GM10266 (cell line): ENCODE data around the gene DELE1.
A peak's percentile ranks its signal among the peaks of the same experiment; 100 is the strongest.

Experiments used
- DNase-seq: peaks from one replicate; pipeline ENCODE4 v3.0.0; 2012; ENCODE audit errors: extremely low spot score
- TF ChIP-seq, protein P1 (sequence below): IDR thresholded peaks from 2 replicates; pipeline ENCODE4 v1.5.1; 2012; ENCODE audit warnings: mild to moderate bottlenecking, low read depth; ENCODE audit not compliant: control insufficient read depth, insufficient read depth; ENCODE audit errors: missing control alignments

The DELE1 gene

DNA sequence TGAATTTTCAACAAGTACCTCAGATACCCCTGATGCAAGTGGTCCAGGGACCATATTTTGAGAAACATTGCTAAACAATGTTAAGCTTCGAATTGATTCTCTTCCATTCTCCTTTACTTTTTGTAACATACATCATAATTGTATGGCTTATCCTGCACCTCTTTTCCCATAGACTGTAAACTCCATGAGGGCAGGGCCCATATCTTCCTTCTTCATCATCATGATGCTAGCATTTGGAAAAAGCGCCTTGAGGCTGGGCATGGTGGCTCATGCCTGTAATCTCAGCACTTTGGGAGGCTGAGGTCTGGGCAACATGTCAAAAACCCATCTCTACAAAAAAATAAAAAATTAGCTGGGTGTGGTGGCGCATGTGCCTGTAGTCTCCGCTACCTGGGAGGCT is 14.5 kb upstream of the DELE1 start:
- no peak for DNase-seq
- TF ChIP-seq, protein P1, sequence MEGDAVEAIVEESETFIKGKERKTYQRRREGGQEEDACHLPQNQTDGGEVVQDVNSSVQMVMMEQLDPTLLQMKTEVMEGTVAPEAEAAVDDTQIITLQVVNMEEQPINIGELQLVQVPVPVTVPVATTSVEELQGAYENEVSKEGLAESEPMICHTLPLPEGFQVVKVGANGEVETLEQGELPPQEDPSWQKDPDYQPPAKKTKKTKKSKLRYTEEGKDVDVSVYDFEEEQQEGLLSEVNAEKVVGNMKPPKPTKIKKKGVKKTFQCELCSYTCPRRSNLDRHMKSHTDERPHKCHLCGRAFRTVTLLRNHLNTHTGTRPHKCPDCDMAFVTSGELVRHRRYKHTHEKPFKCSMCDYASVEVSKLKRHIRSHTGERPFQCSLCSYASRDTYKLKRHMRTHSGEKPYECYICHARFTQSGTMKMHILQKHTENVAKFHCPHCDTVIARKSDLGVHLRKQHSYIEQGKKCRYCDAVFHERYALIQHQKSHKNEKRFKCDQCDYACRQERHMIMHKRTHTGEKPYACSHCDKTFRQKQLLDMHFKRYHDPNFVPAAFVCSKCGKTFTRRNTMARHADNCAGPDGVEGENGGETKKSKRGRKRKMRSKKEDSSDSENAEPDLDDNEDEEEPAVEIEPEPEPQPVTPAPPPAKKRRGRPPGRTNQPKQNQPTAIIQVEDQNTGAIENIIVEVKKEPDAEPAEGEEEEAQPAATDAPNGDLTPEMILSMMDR: no peak

DNA sequence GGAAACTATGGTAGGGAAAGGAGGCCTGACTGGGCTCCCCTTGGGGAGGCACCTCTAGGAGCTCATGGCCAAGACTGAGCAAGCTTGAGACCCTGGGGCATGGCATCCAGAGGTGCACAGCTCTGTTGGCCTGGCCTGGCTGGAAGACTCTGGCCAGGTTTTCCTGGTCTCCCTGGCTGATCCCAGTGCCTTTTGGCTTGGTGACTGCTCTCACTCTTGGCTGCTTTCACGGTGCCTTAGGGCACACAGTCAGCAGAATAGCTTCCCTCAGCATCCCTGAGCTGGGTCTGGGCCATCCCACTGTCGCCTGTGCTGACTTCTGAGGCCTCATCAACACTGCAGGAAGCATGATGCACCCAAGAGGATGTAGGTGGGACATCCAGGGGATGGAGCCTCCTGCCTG is 13.4 kb upstream of the DELE1 start:
- TF ChIP-seq, protein P1: no peak
- no peak for DNase-seq

GRCh38 chr5:141913560-141914198 is 10.0 kb upstream of the DELE1 start:
- no peak for DNase-seq
- TF ChIP-seq, protein P1: no peak

DNA sequence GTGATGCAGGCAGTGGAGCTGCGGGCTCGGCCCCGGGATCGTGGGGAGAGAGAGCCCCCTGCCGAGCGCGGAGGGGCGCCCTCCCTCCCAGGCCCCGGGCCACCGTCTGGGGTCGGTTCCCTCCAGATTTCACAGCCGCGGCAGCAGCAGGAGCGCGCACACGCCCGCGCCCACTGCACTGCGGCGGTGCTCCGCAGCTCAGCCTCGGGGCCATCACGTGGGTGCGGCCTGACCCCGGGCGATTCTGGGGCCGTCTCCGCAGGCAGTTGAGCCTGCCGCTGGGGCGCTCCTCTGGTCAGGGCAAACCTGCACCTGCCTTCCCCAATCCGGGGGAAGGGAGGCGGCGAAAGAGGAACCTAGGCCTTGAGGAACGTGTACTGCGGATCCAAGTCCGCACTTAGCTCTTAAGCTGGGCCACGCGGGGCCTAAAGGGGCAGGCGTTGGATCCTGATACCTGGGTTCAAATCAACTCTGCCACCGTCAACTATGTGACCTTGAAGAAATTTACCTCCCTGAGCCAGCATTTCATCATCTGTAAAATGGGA is 9.4 kb upstream of the DELE1 start:
- TF ChIP-seq, protein P1: peak; percentile 23
- peak; percentile 44 for DNase-seq

DNA sequence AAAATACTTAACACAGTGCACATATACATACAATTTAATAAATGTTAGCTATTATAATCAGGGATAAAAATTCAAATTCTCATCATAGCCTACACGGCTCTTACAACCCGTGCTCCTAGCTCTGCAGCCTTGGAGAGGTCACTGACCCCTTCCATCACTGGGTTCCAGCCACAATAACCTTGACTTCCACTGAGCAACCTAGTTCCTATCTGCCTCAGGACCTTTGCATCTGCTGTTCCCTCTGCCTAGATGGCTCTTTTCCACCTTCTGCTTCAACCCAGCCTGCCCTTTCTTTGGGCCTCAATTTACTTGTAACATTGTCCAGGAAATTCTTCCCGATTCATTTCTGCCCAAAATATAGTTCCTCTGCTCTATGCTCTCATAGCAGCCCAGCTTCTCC is 8.9 kb upstream of the DELE1 start:
- no peak for DNase-seq
- TF ChIP-seq, protein P1: no peak

DNA sequence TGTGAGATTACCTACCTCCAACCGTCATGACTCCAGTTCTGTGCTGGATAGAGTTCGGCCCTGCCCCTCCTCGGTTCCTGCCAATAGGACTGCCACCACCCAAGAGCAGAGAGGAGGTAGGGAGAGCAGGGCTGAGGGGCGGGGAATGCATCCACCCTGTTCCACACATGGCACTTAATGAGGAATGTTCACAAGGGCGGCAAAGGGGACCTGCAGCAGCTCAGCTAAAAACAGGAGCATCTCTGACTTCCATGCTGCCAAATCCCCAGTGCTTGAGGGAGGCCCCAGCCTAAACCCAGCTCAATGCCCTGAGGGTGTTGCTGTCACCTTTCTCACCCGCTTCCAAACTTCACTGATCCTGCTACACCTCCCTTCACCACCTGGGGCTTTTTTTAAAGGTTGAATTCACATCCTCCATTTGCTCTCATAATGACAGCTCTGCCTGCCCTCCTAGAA is 7.8 kb upstream of the DELE1 start:
- DNase-seq: no peak
- TF ChIP-seq, protein P1: no peak

GRCh38 chr5:141916522-141916921 is 7.1 kb upstream of the DELE1 start:
- no peak for DNase-seq
- TF ChIP-seq, protein P1: no peak
